K562 (cell line): ENCODE results near the gene GFRA4. TPM values are rescaled to one million over a fixed set of nuclear protein-coding genes. Genes with fewer than 3 reads are reported as not detected.

Experiments
- ATAC-seq: fragments of 200-7000 bp; cut with Tn5 transposase; 3 replicates; pipeline ENCODE4 v1.9.1; 2020; ENCODE audit warnings: moderate library complexity
- BruUV-seq: library from RNA; stranded (reverse); fragments of 400-500 nt; replicated peaks from 2 replicates; lab custom pipeline; 2021; lab: Mats Ljungman, UMichigan
- CTCF ChIA-PET: fragments of 300-600 bp; formaldehyde crosslinking; extraction: SDS; loops from one replicate; lab custom pipeline; 2021; ENCODE audit warnings: low intra/inter-chr PET ratio; lab: Yijun Ruan, JAX
- POLR2A ChIA-PET: fragments of 300-600, 350-650 bp; sonication (Branson Sonifier 250); formaldehyde crosslinking; extraction: SDS; loops from one replicate; lab custom pipeline; 2021; ENCODE audit warnings: antibody characterized with exemption, inconsistent platforms; lab: Yijun Ruan, JAX
- DNase-seq, 4 experiments: peaks; one replicate each; pipeline versions ENCODE4 v3.0.0 to v3.0.0-alpha.2; 2011 to 2018; ENCODE audit warnings: low spot score in 3 of 4, mixed read lengths in 3 of 4; ENCODE audit errors: extremely low read depth in 1 of 4
- FAIRE-seq: peaks from 2 replicates; lab custom pipeline; 2011; peaks lifted over from hg19 to GRCh38; lab: Jason Lieb, UNC
- H2AFZ ChIP-seq: 2 replicates; pipeline ENCODE4 v1.6.0; 2011; ENCODE audit warnings: low read depth, low read length, control low read depth, inconsistent platforms
- H3K27ac ChIP-seq: fragments of 200-600 bp; 3 replicates; pipeline ENCODE4 v1.8.0; 2011; ENCODE audit warnings: low read depth, mild to moderate bottlenecking, control low read depth, inconsistent platforms, low read length, moderate library complexity, mixed read lengths; ENCODE audit errors: extremely low read depth
- H3K27me3 ChIP-seq, 2 experiments: fragments of 300-600 bp in 1 of 2; 2 replicates in 1 of 2; 3 replicates in 1 of 2; pipeline versions ENCODE4 v1.6.0 to v1.8.0; 2011; ENCODE audit warnings: inconsistent platforms in 2 of 2, low read length in 2 of 2, mild to moderate bottlenecking in 1 of 2, mixed read lengths in 1 of 2, moderate library complexity in 1 of 2; ENCODE audit not compliant: control insufficient read depth in 2 of 2, insufficient read depth in 2 of 2
- H3K36me3 ChIP-seq: fragments of 300-600 bp; 3 replicates; pipeline ENCODE4 v1.8.0; 2011; ENCODE audit warnings: mild to moderate bottlenecking, low read length, inconsistent platforms; ENCODE audit not compliant: control insufficient read depth, insufficient read depth
- H3K4me1 ChIP-seq, 2 experiments: fragments of 200-600 bp in 1 of 2; replicated peaks in 1 of 2; 2 replicates in 1 of 2; 3 replicates in 1 of 2; pipeline versions ENCODE4 v1.5.1 to v1.8.0; 2011; ENCODE audit warnings: inconsistent platforms in 2 of 2, low read length in 2 of 2, mild to moderate bottlenecking in 1 of 2, mixed read lengths in 1 of 2, moderate library complexity in 1 of 2; ENCODE audit not compliant: control insufficient read depth in 2 of 2, insufficient read depth in 2 of 2
- H3K4me2 ChIP-seq: 2 replicates; pipeline ENCODE4 v1.6.1; 2011; ENCODE audit warnings: low read length, control low read depth, inconsistent platforms, mixed read lengths; ENCODE audit not compliant: insufficient read depth
- H3K4me3 ChIP-seq: fragments of 200-600 bp; sonication (generic), shearing (Covaris generic); 2 replicates; pipeline ENCODE4 v1.5.1; 2016; ENCODE audit warnings: control low read depth, inconsistent platforms
- H3K79me2 ChIP-seq: fragments of 200-600 bp; 3 replicates; pipeline ENCODE4 v1.8.0; 2011; ENCODE audit warnings: low read length, inconsistent platforms; ENCODE audit not compliant: control insufficient read depth, insufficient read depth
- H3K9ac ChIP-seq, 2 experiments: 2 replicates each; pipeline versions ENCODE4 v1.6.0 to v1.6.1; 2011; ENCODE audit warnings: low read depth in 2 of 2, low read length in 2 of 2, control low read depth in 1 of 2, inconsistent platforms in 1 of 2, mild to moderate bottlenecking in 1 of 2, mixed read lengths in 1 of 2; ENCODE audit not compliant: insufficient read depth in 1 of 2
- H3K9me1 ChIP-seq: one replicate; pipeline ENCODE4 v1.6.0; 2011; ENCODE audit warnings: inconsistent platforms, mild to moderate bottlenecking, low read length, moderate library complexity; ENCODE audit not compliant: control insufficient read depth, insufficient read depth
- H3K9me3 ChIP-seq: replicated peaks from 2 replicates; pipeline ENCODE4 v1.5.1; 2011; ENCODE audit warnings: low read depth, low read length, inconsistent platforms; ENCODE audit not compliant: control insufficient read depth, insufficient read depth
- H4K20me1 ChIP-seq: replicated peaks from 2 replicates; pipeline ENCODE4 v1.6.1; 2011; ENCODE audit warnings: low read length, inconsistent platforms, mixed read lengths; ENCODE audit not compliant: control insufficient read depth, insufficient read depth
- GATAD2A ChIP-seq: fragments of 450-650 bp; IDR thresholded peaks from 2 replicates; pipeline ENCODE4 v1.6.1; 2017
- RUNX1 ChIP-seq: sonication (generic); IDR thresholded peaks from 2 replicates; pipeline ENCODE4 v1.6.1; 2016; ENCODE audit warnings: antibody characterized with exemption, low read depth
- ZNF134 ChIP-seq: fragments of 250-450 bp; sonication (Bioruptor Pico); conservative IDR thresholded peaks from 2 replicates; pipeline ENCODE4 v1.4.0; 2020
- WGBS: fragments of 100-300 bp; shearing (Covaris generic); methylation state at CpG from one replicate; pipeline ENCODE4 v1.1.6; 2016; ENCODE audit warnings: low coverage, mixed read lengths; ENCODE audit not compliant: insufficient coverage; ENCODE audit errors: missing lambda C conversion rate; 5-methylcytosine and 5-hydroxymethylcytosine counted together
- in situ Hi-C: fragments of 300-500 bp; cut with MboI; formaldehyde crosslinking; loops from 4 replicates; pipeline ENCODE4 v1.15.0; 2018; ENCODE audit warnings: inconsistent platforms, mixed read lengths
- intact Hi-C: fragments of 100-400 bp; cut with micrococcal nuclease; formaldehyde crosslinking; loops from 2 replicates; pipeline ENCODE4 v1.14.2; 2022
- polyA plus RNA-seq, 8 experiments: library from polyadenylated mRNA; depleted of rRNA in 4 of 8; stranded (reverse) in 5 of 8; unstranded in 3 of 8; fragments of >200 nt; fragmentation: Nextera tagmentation in 2 of 8; fragmentation: Illumina TruSeq in 1 of 8; extraction: Ambion mirVana in 2 of 8; extraction: Trizol in 1 of 8; gene quantifications; 2 replicates each; pipeline versions ENCODE4 v1.2.1 to v1.2.3, GENCODE V29; 2011 to 2014; ENCODE audit warnings: inconsistent platforms in 1 of 8, missing spikeins in 1 of 8
- total RNA-seq, 7 experiments: library from RNA; depleted of rRNA in 6 of 7; stranded (reverse); fragments of >200 nt in 6 of 7; fragmentation: Illumina TruSeq in 2 of 7; extraction: Trizol in 2 of 7; gene quantifications; 2 replicates each; pipeline versions ENCODE4 v1.2.1 to v1.2.3, GENCODE V29; 2011 to 2021; ENCODE audit warnings: low replicate concordance in 1 of 7
- TF ChIP-seq, protein P1 (sequence below): fragments of 450-650 bp; IDR thresholded peaks from 2 replicates; pipeline ENCODE4 v1.6.1; 2014; ENCODE audit warnings: low read depth, mild to moderate bottlenecking, moderate library complexity, borderline replicate concordance
- TF ChIP-seq, protein P2 (sequence below): sonication (generic); formaldehyde crosslinking; IDR thresholded peaks from 2 replicates; pipeline ENCODE4 v1.8.0; 2022; ENCODE audit warnings: missing genetic modification reagents, mild to moderate bottlenecking, moderate library complexity, borderline replicate concordance
- TF ChIP-seq, protein P3 (sequence below): sonication (generic); formaldehyde crosslinking; IDR thresholded peaks from 2 replicates; pipeline ENCODE4 v1.8.1; 2023; ENCODE audit warnings: mild to moderate bottlenecking, missing genetic modification reagents

The GFRA4 gene
- total and polyA plus RNA-seq, 9 of the 15 experiments (the other 6 are each of a cell fraction or from before 2014, with no cell fraction given): not detected

- no peak for DNase-seq
- no peak for FAIRE-seq
- Histone ChIP-seq H4K20me1 (no peaks in the 10 kb centered on the region), H3K27ac (no peak overlapping the region), H3K79me2 (no peaks in the 10 kb centered on the region), H3K4me1 (peaks cover 0 to 26% of the 10 kb centered on the region in 2 experiments; a peak in 3 of 5 replicates), H3K36me3 (no peaks in the 10 kb centered on the region), H3K27me3 (peaks cover 0 to 5% of the 10 kb centered on the region in 2 experiments; a peak in 3 of 5 replicates), H3K4me2 (no peak overlapping the region), H2AFZ (no peak overlapping the region), H3K4me3 (no peak overlapping the region), H3K9me1 (no peaks in the 10 kb centered on the region), H3K9me3 (no peaks in the 10 kb centered on the region), H3K9ac (no peak overlapping the region)
- POLR2A ChIA-PET: no interaction called here
- no TSS peak for BruUV-seq
- 35% methylated on average over 2 of the region's 3 CpGs for WGBS
- TF ChIP-seq, protein P1, sequence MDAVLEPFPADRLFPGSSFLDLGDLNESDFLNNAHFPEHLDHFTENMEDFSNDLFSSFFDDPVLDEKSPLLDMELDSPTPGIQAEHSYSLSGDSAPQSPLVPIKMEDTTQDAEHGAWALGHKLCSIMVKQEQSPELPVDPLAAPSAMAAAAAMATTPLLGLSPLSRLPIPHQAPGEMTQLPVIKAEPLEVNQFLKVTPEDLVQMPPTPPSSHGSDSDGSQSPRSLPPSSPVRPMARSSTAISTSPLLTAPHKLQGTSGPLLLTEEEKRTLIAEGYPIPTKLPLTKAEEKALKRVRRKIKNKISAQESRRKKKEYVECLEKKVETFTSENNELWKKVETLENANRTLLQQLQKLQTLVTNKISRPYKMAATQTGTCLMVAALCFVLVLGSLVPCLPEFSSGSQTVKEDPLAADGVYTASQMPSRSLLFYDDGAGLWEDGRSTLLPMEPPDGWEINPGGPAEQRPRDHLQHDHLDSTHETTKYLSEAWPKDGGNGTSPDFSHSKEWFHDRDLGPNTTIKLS: no peak
- TF ChIP-seq, protein P2, sequence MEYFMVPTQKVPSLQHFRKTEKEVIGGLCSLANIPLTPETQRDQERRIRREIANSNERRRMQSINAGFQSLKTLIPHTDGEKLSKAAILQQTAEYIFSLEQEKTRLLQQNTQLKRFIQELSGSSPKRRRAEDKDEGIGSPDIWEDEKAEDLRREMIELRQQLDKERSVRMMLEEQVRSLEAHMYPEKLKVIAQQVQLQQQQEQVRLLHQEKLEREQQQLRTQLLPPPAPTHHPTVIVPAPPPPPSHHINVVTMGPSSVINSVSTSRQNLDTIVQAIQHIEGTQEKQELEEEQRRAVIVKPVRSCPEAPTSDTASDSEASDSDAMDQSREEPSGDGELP (CRISPR knock-in tag): peak; percentile 40; the same call in 1 of the 2 replicates
- no peak for TF ChIP-seq ZNF134 (CRISPR knock-in tag)
- TF ChIP-seq GATAD2A: no peak
- no peak for TF ChIP-seq RUNX1
- TF ChIP-seq, protein P3, sequence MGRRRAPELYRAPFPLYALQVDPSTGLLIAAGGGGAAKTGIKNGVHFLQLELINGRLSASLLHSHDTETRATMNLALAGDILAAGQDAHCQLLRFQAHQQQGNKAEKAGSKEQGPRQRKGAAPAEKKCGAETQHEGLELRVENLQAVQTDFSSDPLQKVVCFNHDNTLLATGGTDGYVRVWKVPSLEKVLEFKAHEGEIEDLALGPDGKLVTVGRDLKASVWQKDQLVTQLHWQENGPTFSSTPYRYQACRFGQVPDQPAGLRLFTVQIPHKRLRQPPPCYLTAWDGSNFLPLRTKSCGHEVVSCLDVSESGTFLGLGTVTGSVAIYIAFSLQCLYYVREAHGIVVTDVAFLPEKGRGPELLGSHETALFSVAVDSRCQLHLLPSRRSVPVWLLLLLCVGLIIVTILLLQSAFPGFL (CRISPR knock-in tag): no peak
- no peak for ATAC-seq
- intact Hi-C loops (no loop called here), in situ Hi-C loops (no loop called here)
- CTCF ChIA-PET: no interaction called here
Measured at GRCh38 chr20:3690413-3690812, 27.2 kb upstream of the GFRA4 start.
